Measurements from ENCODE around the gene TRIM17.

TRIM17 gene

DNA sequence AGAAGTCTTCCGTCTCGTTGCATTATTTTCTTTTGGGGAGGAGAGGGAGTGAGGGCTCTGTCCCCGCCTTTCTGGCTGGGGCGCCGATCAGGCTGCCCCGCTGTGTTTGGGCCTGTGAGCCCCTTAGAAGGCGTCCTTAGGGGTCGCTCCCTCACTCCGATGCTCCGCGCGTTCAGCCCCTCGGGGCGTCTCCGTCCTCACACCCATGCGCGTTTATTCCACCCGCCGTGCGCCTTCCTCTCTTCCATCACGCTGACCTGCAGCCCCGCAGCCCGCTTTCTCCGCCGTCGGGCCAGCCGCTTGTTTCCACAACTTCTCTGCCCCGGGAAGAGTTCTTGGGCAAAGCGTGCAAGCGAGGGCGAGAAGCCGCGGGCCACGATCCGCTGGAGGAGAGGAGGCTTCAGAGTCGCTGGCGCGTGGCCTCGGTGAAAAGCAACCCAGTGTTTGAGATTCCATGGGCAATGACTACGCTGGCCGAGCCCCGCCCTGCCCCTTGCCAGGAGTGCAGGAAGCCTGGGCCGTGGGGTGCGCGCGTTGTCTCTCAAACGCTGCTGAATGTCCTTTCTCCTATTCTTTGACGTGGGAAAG lies 37.7 kb downstream of the TRIM17 start:
- no peak for DNase-seq (ENCODE audit: low read depth)
- peak overlapping the region; percentile 58 for H3K4me3 ChIP-seq (ENCODE audit: low read depth, low read length)
- TF ChIP-seq, protein P1, sequence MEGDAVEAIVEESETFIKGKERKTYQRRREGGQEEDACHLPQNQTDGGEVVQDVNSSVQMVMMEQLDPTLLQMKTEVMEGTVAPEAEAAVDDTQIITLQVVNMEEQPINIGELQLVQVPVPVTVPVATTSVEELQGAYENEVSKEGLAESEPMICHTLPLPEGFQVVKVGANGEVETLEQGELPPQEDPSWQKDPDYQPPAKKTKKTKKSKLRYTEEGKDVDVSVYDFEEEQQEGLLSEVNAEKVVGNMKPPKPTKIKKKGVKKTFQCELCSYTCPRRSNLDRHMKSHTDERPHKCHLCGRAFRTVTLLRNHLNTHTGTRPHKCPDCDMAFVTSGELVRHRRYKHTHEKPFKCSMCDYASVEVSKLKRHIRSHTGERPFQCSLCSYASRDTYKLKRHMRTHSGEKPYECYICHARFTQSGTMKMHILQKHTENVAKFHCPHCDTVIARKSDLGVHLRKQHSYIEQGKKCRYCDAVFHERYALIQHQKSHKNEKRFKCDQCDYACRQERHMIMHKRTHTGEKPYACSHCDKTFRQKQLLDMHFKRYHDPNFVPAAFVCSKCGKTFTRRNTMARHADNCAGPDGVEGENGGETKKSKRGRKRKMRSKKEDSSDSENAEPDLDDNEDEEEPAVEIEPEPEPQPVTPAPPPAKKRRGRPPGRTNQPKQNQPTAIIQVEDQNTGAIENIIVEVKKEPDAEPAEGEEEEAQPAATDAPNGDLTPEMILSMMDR (conservative IDR thresholded peaks at IDR 0.05; ENCODE audit: low read depth, low read length) = no peak

DNA sequence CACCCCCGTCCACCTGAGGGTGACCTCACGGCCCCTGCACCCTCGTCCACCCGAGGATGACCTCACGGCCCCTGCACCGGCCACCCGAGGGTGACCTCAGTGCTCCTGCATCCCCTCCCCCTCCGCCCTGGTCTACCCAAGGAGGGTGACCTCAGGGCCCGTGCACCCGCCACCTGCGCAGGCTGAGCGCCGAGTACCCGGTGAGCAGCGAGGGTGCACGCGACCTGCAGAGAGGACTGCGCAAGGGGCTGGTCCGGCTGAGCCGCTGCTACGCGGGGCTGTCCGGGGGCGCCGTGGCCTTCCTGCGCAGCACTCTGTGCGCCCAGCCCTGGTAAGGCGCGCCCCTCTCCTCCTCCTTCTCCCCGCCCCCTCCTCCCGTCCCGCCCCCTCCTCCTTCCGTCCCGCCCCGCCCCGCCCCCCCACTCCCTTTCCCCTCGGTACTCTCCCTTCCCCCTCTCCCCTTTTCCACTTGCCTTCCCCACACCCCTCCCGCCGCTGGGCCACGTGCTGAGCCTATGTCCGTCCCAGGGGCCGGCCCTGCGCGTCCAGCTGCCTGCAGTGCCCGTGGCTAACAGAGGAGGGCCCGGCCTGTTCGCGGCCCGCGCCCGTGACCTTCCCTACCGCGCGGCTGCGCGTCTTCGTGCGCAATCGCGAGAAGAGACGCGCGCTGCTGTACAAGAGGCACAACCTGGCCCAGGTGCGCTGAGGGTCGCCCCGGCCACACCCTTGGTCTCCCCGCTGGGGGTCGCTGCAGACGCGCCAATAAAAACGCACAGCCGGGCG lies 38.4 kb downstream of the TRIM17 start:
- DNase-seq (ENCODE audit: low read depth) = peak; percentile 79
- TF ChIP-seq, protein P1 (conservative IDR thresholded peaks at IDR 0.05; ENCODE audit: low read depth, low read length) = peak; percentile 69
- H3K4me3 ChIP-seq (ENCODE audit: low read depth, low read length) = peak overlapping the region; percentile 58

DNA sequence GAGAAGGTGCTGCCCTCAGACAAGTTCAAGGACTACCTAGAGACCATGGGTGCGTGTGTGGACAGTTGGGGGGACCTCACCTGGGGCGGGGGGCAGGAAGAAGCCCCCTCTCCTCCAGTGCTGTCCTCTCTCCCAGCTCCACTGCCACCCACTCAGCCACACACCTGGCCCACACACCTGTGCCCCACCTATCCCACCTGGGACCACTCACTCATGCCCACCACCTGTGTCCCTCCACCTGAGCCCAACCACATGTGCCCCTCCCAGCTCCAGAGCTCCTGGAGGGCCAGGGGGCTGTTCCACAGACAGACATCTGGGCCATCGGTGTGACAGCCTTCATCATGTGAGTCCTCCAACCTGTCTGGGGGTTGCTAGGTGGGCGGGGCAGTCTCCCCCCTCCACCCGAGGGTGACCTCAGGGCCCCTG lies 39.0 kb downstream of the TRIM17 start:
- DNase-seq (ENCODE audit: low read depth) = no peak
- TF ChIP-seq, protein P1 (conservative IDR thresholded peaks at IDR 0.05; ENCODE audit: low read depth, low read length) = no peak
- no peak overlapping the region for H3K4me3 ChIP-seq (ENCODE audit: low read depth, low read length)

DNA sequence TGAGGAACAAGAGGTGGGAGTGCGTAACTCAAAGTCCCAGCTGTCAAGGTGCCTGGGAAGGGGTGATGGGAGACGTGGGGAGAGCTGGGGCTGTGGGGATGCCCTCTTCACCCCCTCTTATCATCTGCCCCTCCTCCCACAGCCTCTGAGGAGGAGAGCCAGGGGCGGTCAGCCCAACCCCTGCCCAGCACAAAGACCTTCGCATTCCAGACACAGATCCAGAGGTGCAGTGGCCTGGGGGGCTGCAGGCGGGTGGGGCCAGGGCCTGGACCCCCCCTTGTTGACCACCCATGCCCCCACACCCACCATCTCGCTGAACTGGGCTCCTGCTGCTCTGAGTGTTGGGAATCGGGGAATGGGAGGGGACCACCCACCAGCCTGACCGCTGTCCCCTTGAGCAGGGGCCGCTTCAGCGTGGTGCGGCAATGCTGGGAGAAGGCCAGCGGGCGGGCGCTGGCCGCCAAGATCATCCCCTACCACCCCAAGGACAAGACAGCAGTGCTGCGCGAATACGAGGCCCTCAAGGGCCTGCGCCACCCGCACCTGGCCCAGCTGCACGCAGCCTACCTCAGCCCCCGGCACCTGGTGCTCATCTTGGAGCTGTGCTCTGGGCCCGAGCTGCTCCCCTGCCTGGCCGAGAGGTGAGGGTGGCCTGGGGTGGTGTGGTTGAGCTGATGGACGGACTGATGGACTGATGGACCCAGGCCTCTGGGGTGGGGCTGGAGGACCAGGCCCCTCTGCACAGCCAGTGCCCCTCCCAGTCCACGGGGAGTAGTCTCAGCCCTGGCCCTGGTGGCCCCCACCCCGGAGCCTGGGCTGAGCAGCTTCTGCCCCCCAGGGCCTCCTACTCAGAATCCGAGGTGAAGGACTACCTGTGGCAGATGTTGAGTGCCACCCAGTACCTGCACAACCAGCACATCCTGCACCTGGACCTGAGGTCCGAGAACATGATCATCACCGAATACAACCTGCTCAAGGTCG lies 39.7 kb downstream of the TRIM17 start:
- no peak overlapping the region for H3K4me3 ChIP-seq (ENCODE audit: low read depth, low read length)
- TF ChIP-seq, protein P1 (conservative IDR thresholded peaks at IDR 0.05; ENCODE audit: low read depth, low read length) = no peak
- DNase-seq (ENCODE audit: low read depth) = no peak

DNA sequence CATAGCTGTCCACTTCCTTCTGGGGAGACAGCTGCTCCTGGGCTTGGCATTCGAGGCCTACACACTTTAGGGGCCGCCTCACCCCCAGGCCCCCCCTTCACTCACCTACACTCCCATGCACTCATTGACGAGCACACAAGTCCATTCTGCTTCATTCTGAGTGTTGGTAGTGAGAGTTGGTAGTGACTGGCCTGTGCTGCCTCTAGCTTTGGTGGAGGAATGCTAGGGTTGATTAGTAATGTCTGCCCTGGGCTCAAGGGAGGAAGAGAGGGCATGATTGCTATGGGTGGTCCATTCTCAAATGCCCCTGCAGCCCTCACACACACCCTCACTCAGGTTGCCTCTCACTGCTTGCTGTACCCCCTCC lies 40.4 kb downstream of the TRIM17 start:
- H3K4me3 ChIP-seq (ENCODE audit: low read depth, low read length) = no peak overlapping the region
- DNase-seq (ENCODE audit: low read depth) = peak; percentile 29
- TF ChIP-seq, protein P1 (conservative IDR thresholded peaks at IDR 0.05; ENCODE audit: low read depth, low read length) = no peak

DNA sequence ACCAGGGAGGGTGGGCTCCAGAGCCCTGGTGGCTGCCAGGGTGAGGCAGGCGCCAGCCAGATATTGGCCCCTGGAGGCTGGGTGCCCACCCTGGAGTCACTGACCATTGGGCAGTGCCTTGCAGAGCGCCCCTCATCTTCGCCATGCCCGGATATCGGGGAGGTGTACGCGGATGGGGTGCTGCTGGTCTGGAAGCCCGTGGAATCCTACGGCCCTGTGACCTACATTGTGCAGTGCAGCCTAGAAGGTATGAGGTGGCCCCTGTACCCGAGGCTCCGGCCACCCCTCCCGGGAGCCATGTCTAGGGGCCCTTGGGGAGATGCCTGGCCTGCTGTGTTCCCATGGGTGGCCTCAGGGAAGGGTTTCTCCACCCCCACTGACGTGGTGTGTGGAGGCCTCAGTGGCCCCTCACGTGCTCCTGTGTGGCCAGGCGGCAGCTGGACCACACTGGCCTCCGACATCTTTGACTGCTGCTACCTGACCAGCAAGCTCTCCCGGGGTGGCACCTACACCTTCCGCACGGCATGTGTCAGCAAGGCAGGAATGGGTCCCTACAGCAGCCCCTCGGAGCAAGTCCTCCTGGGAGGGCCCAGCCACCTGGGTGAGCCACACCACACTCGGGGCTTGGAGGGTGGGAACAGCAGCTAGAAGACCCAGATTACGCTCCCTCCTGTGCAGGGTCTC lies 40.9 kb downstream of the TRIM17 start:
- TF ChIP-seq, protein P1 (conservative IDR thresholded peaks at IDR 0.05; ENCODE audit: low read depth, low read length) = no peak
- no peak for DNase-seq (ENCODE audit: low read depth)
- no peak overlapping the region for H3K4me3 ChIP-seq (ENCODE audit: low read depth, low read length)

Measured in choroid plexus epithelial cell (primary cell).